Uterus (tissue), 4 donors: ENCODE results near the gene ITCH. TPM values are rescaled to one million over a fixed set of nuclear protein-coding genes. Genes with fewer than 3 reads are reported as not detected.

Source experiments
- DNase-seq, 2 donors: peaks; one replicate each; pipeline ENCODE4 v3.0.0-alpha.2; 2019 to 2020
- H3K27ac ChIP-seq, 2 donors: fragments of 200-600 bp; sonication (generic); 1 replicate in 1 of 2; 2 replicates in 1 of 2; pipeline ENCODE4 v1.5.1; 2016 to 2018
- H3K27me3 ChIP-seq, 2 donors: fragments of 200-600 bp; sonication (generic); one replicate each; pipeline ENCODE4 v1.5.1; 2018 to 2019; ENCODE audit warnings: control low read depth in 1 of 2
- H3K36me3 ChIP-seq, 2 donors: fragments of 200-600 bp; sonication (generic); one replicate each; pipeline ENCODE4 v1.5.1; 2019; ENCODE audit warnings: control low read depth in 1 of 2
- H3K4me1 ChIP-seq, 2 donors: fragments of 200-600 bp; sonication (generic); one replicate each; pipeline ENCODE4 v1.5.1; 2018 to 2019; ENCODE audit warnings: control low read depth in 1 of 2
- H3K4me3 ChIP-seq, 2 donors: fragments of 200-600 bp; sonication (generic); 1 replicate in 1 of 2; 2 replicates in 1 of 2; pipeline ENCODE4 v1.5.1; 2018 to 2019; ENCODE audit warnings: mild to moderate bottlenecking in 1 of 2
- H3K9me3 ChIP-seq, 2 donors: fragments of 200-600 bp; sonication (generic); one replicate each; pipeline ENCODE4 v1.5.1; 2019; ENCODE audit warnings: control low read depth in 1 of 2
- POLR2A ChIP-seq, 2 donors: fragments of 450-650 bp; IDR thresholded peaks; one replicate each; pipeline ENCODE4 v1.6.1; 2016; ENCODE audit warnings: antibody characterized with exemption in 2 of 2, mild to moderate bottlenecking in 1 of 2, moderate library complexity in 1 of 2
- intact Hi-C: fragments of 100-400 bp; cut with DNase I; formaldehyde crosslinking; loops from one replicate; pipeline ENCODE4 v1.15.1; 2023; ENCODE audit warnings: low total_unique reads
- total RNA-seq, 4 donors: library from RNA; depleted of rRNA in 3 of 4; stranded (reverse); fragments of >200 nt in 3 of 4; gene quantifications; one replicate each; pipeline versions ENCODE4 v1.1.0 to v1.2.4, GENCODE V29; 2014 to 2023
- TF ChIP-seq, protein P1 (sequence below), 4 experiments: fragments of 200-600 bp in 2 of 4; fragments of 450-650 bp in 2 of 4; sonication (generic) in 2 of 4; IDR thresholded peaks; one replicate each; pipeline ENCODE4 v1.5.1; 2016 to 2019; ENCODE audit warnings: antibody characterized with exemption in 4 of 4, mild to moderate bottlenecking in 2 of 4, moderate library complexity in 1 of 4
- donor health status: DM: yes; HTN: yes; CAD: no.

The ITCH gene
- total RNA-seq, 4 donors from 2014 or later: 35.6 to 97.9 (median 65.4) TPM

GRCh38 chr20:34370062-34370461, 7.0 kb downstream of the ITCH start:
- Histone ChIP-seq H3K4me3 (no peak overlapping the region), H3K27ac (no peak overlapping the region), H3K9me3 (no peaks in the 10 kb centered on the region), H3K27me3 (no peaks in the 10 kb centered on the region), H3K4me1 (peaks cover 7 to 10% of the 10 kb centered on the region in 2 donors), H3K36me3 (no peaks in the 10 kb centered on the region)
- intact Hi-C loops: no loop called here
- TF ChIP-seq, protein P1, sequence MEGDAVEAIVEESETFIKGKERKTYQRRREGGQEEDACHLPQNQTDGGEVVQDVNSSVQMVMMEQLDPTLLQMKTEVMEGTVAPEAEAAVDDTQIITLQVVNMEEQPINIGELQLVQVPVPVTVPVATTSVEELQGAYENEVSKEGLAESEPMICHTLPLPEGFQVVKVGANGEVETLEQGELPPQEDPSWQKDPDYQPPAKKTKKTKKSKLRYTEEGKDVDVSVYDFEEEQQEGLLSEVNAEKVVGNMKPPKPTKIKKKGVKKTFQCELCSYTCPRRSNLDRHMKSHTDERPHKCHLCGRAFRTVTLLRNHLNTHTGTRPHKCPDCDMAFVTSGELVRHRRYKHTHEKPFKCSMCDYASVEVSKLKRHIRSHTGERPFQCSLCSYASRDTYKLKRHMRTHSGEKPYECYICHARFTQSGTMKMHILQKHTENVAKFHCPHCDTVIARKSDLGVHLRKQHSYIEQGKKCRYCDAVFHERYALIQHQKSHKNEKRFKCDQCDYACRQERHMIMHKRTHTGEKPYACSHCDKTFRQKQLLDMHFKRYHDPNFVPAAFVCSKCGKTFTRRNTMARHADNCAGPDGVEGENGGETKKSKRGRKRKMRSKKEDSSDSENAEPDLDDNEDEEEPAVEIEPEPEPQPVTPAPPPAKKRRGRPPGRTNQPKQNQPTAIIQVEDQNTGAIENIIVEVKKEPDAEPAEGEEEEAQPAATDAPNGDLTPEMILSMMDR (IDR thresholded peaks at IDR 0.05): no peak
- no peak for TF ChIP-seq POLR2A (IDR thresholded peaks at IDR 0.05)
- DNase-seq: no peak

GRCh38 chr20:34373445-34373844, 10.4 kb downstream of the ITCH start:
- intact Hi-C loops: no loop called here
- H3K27ac ChIP-seq: no peak overlapping the region
- H3K9me3 ChIP-seq: no peaks in the 10 kb centered on the region
- no peak for TF ChIP-seq POLR2A (IDR thresholded peaks at IDR 0.05)
- TF ChIP-seq, protein P1 (IDR thresholded peaks at IDR 0.05): no peak
- no peaks in the 10 kb centered on the region for H3K36me3 ChIP-seq
- no peaks in the 10 kb centered on the region for H3K4me1 ChIP-seq
- no peaks in the 10 kb centered on the region for H3K27me3 ChIP-seq
- no peak for DNase-seq
- no peak overlapping the region for H3K4me3 ChIP-seq

DNA sequence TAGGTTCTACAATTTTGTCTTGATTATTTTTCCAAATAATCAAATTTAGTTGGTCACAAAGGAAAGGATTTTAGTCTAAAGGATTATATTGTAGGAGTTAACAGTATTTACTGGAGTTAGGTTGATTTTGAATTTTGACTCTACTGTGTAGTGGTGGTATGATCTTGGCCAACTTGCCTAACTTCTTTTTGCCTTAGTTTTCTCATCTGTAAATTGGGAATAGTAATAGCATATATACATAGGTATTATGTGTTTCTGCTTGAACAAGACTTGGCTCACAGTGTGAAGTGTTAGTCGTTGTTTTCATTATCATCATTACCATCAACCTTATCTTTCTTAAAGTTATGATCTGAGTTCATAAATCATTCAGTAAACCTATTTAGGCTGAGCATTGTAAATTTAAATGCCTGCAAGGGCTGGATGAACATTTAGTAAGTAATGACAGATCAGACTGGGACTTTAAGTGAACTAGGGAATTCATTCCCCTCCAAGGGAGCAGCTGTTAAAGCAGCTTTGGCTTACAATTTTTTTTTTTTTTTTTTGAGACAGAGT, 11.2 kb downstream of the ITCH start:
- no peak overlapping the region for H3K4me3 ChIP-seq
- intact Hi-C loops: no loop called here
- no peaks in the 10 kb centered on the region for H3K27me3 ChIP-seq
- TF ChIP-seq, protein P1 (IDR thresholded peaks at IDR 0.05): no peak
- TF ChIP-seq POLR2A (IDR thresholded peaks at IDR 0.05): no peak
- H3K4me1 ChIP-seq: no peaks in the 10 kb centered on the region
- no peak overlapping the region for H3K27ac ChIP-seq
- no peaks in the 10 kb centered on the region for H3K9me3 ChIP-seq
- no peaks in the 10 kb centered on the region for H3K36me3 ChIP-seq
- no peak for DNase-seq

GRCh38 chr20:34375977-34376430, 12.9 kb downstream of the ITCH start:
- H3K36me3 ChIP-seq: no peaks in the 10 kb centered on the region
- intact Hi-C loops: no loop called here
- H3K4me1 ChIP-seq: no peaks in the 10 kb centered on the region
- H3K27ac ChIP-seq: no peak overlapping the region
- H3K27me3 ChIP-seq: no peaks in the 10 kb centered on the region
- H3K4me3 ChIP-seq: no peak overlapping the region
- TF ChIP-seq, protein P1 (IDR thresholded peaks at IDR 0.05): no peak
- H3K9me3 ChIP-seq: no peaks in the 10 kb centered on the region
- no peak for DNase-seq

GRCh38 chr20:34377072-34377847, 14.2 kb downstream of the ITCH start:
- Histone ChIP-seq H3K4me3 (no peak overlapping the region), H3K36me3 (no peaks in the 10 kb centered on the region), H3K27ac (no peak overlapping the region), H3K27me3 (no peaks in the 10 kb centered on the region), H3K9me3 (no peaks in the 10 kb centered on the region), H3K4me1 (no peaks in the 10 kb centered on the region)
- TF ChIP-seq, protein P1 (IDR thresholded peaks at IDR 0.05): no peak
- TF ChIP-seq POLR2A (IDR thresholded peaks at IDR 0.05): no peak
- DNase-seq: no peak
- intact Hi-C loops: no loop called here
